Measurements from ENCODE around the gene AGO1. TPM values are rescaled to one million over a fixed set of nuclear protein-coding genes. Genes with fewer than 3 reads are reported as not detected.

AGO1 gene
- total RNA-seq, 1 donor from 2014 or later, result 103 TPM

DNA sequence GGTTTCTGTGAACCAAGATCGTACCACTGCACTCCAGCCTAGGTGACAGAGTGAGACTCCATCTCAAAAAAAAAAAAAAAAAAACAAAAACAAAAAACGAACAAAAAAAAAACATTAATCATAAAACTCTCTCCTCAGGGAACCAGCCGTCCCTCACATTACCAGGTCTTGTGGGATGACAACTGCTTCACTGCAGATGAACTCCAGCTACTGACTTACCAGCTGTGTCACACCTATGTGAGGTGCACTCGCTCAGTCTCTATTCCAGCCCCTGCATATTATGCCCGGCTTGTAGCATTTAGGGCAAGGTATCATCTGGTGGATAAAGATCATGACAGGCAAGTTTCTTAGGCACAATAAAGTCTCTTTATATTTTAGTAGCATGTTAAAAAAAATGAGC is 32.3 kb upstream of the AGO1 start:
- no peak for DNase-seq
- Mint-ChIP-seq H3K9me3 (ENCODE audit: unreplicated experiment) (no peaks in the 10 kb centered on the region), H3K36me3 (ENCODE audit: unreplicated experiment) (peaks cover 4% of the 10 kb centered on the region), H3K27ac (ENCODE audit: unreplicated experiment) (no peak overlapping the region), H3K4me1 (ENCODE audit: low read depth, unreplicated experiment) (peaks cover 3% of the 10 kb centered on the region), H3K27me3 (ENCODE audit: unreplicated experiment) (no peaks in the 10 kb centered on the region), H3K4me3 (ENCODE audit: unreplicated experiment) (no peak overlapping the region)
- TF ChIP-seq CTCF (IDR thresholded peaks at IDR 0.05; ENCODE audit: partially characterized antibody, unreplicated experiment), result no peak

DNA sequence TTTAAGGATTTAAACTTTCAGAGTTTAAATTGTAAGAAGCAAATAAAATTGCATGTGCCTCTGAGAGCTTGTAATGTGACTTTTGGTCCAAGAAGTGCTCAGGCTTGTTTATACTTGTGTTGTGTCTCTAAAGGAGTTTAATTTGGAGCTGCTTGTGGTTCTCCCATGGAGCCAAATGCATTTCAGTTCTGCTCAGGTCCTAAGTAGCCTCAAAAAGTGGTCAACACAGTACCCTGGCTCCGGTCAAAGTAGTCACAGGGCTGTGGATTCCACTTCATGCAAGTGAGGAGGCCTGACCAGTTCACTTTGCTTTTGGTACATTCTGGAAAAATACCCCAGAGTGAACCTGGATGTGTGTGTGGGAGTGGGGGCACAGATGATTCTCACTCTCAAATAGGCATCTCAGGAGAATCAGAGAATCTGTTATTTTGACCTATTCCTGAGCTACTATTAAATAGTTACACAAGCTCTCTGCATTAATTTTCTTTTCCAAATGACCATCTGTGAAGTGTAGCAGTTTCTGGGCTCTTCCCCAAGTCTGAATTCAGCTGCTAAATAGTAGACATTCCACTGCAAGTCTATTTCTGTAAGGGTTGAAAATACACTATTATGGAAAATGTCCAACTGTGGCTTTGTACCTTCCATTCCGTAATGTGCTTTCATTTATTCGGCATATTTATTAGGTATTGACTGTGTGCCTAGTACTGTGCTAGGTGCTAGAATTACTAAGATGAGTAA is 31.7 kb upstream of the AGO1 start:
- Mint-ChIP-seq H3K27me3 (ENCODE audit: unreplicated experiment) (no peaks in the 10 kb centered on the region), H3K9me3 (ENCODE audit: unreplicated experiment) (no peaks in the 10 kb centered on the region), H3K36me3 (ENCODE audit: unreplicated experiment) (peaks cover 4% of the 10 kb centered on the region), H3K4me3 (ENCODE audit: unreplicated experiment) (no peak overlapping the region), H3K4me1 (ENCODE audit: low read depth, unreplicated experiment) (peaks cover 3% of the 10 kb centered on the region), H3K27ac (ENCODE audit: unreplicated experiment) (no peak overlapping the region)
- TF ChIP-seq CTCF (IDR thresholded peaks at IDR 0.05; ENCODE audit: partially characterized antibody, unreplicated experiment), result no peak
- no peak for DNase-seq

- TF ChIP-seq CTCF (IDR thresholded peaks at IDR 0.05; ENCODE audit: partially characterized antibody, unreplicated experiment), result no peak
- no peak overlapping the region for H3K27ac Mint-ChIP-seq (ENCODE audit: unreplicated experiment)
- peaks cover 4% of the 10 kb centered on the region for H3K36me3 Mint-ChIP-seq (ENCODE audit: unreplicated experiment)
- H3K27me3 Mint-ChIP-seq (ENCODE audit: unreplicated experiment), result no peaks in the 10 kb centered on the region
- no peak overlapping the region for H3K4me3 Mint-ChIP-seq (ENCODE audit: unreplicated experiment)
- H3K4me1 Mint-ChIP-seq (ENCODE audit: low read depth, unreplicated experiment), result peaks cover 3% of the 10 kb centered on the region
- no peaks in the 10 kb centered on the region for H3K9me3 Mint-ChIP-seq (ENCODE audit: unreplicated experiment)
- no peak for DNase-seq
Observed at GRCh38 chr1:35852241-35852640, 30.8 kb upstream of the AGO1 start.

- Mint-ChIP-seq H3K36me3 (ENCODE audit: unreplicated experiment) (peaks cover 4% of the 10 kb centered on the region), H3K27ac (ENCODE audit: unreplicated experiment) (no peak overlapping the region), H3K4me3 (ENCODE audit: unreplicated experiment) (no peak overlapping the region), H3K27me3 (ENCODE audit: unreplicated experiment) (no peaks in the 10 kb centered on the region), H3K4me1 (ENCODE audit: low read depth, unreplicated experiment) (no peaks in the 10 kb centered on the region), H3K9me3 (ENCODE audit: unreplicated experiment) (no peaks in the 10 kb centered on the region)
- no peak for DNase-seq
- TF ChIP-seq CTCF (IDR thresholded peaks at IDR 0.05; ENCODE audit: partially characterized antibody, unreplicated experiment), result no peak
Observed at GRCh38 chr1:35854989-35855700, 27.9 kb upstream of the AGO1 start.

GRCh38 chr1:35856964-35857363 is 26.0 kb upstream of the AGO1 start:
- Mint-ChIP-seq H3K27me3 (ENCODE audit: unreplicated experiment) (no peaks in the 10 kb centered on the region), H3K36me3 (ENCODE audit: unreplicated experiment) (no peaks in the 10 kb centered on the region), H3K4me1 (ENCODE audit: low read depth, unreplicated experiment) (no peaks in the 10 kb centered on the region), H3K9me3 (ENCODE audit: unreplicated experiment) (no peaks in the 10 kb centered on the region), H3K27ac (ENCODE audit: unreplicated experiment) (no peak overlapping the region), H3K4me3 (ENCODE audit: unreplicated experiment) (no peak overlapping the region)
- DNase-seq, result no peak
- TF ChIP-seq CTCF (IDR thresholded peaks at IDR 0.05; ENCODE audit: partially characterized antibody, unreplicated experiment), result no peak

Data from glutamatergic neuron (in vitro differentiated cells).